KG1 (cell line): ENCODE results near the gene BANP.
"Not testable (repeated sequence)": the region's sequence is repeated elsewhere in the genome, so short reads cannot be mapped to it uniquely, and the experiment has no call there.

ENCODE experiments used
- DNase-seq: peaks from one replicate; lab custom pipeline; 2025; lab: John Stamatoyannopoulos, UW

The BANP gene

GRCh38 chr16:88033003-88033740, 81.9 kb downstream of the BANP start:
- not testable (repeated sequence) for DNase-seq

GRCh38 chr16:88034770-88035169, 83.5 kb downstream of the BANP start:
- DNase-seq: no peak

- DNase-seq: no peak
Observed at GRCh38 chr16:88035292-88035691, 84.1 kb downstream of the BANP start.

GRCh38 chr16:88035884-88036639, 84.8 kb downstream of the BANP start:
- not testable (repeated sequence) for DNase-seq

- not testable (repeated sequence) for DNase-seq
Observed at GRCh38 chr16:88036640-88036996, 85.4 kb downstream of the BANP start.

- not testable (repeated sequence) for DNase-seq
Observed at GRCh38 chr16:88037359-88037758, 86.1 kb downstream of the BANP start.

GRCh38 chr16:88037876-88038525, 86.8 kb downstream of the BANP start:
- not testable (repeated sequence) for DNase-seq

- DNase-seq: not testable (repeated sequence)
Observed at GRCh38 chr16:88038526-88038908, 87.3 kb downstream of the BANP start.

GRCh38 chr16:88039591-88039990, 88.4 kb downstream of the BANP start:
- no peak for DNase-seq

GRCh38 chr16:88040196-88040876, 89.1 kb downstream of the BANP start:
- not testable (repeated sequence) for DNase-seq

- DNase-seq: not testable (repeated sequence)
Observed at GRCh38 chr16:88040877-88041244, 89.6 kb downstream of the BANP start.

GRCh38 chr16:88041506-88041905, 90.3 kb downstream of the BANP start:
- DNase-seq: not testable (repeated sequence)

GRCh38 chr16:88041986-88042562, 90.8 kb downstream of the BANP start:
- DNase-seq: not testable (repeated sequence)

GRCh38 chr16:88043208-88043910, 92.1 kb downstream of the BANP start:
- DNase-seq: not testable (repeated sequence)

GRCh38 chr16:88044121-88044581, 92.9 kb downstream of the BANP start:
- not testable (repeated sequence) for DNase-seq

GRCh38 chr16:88045361-88045760, 94.1 kb downstream of the BANP start:
- not testable (repeated sequence) for DNase-seq

- no peak for DNase-seq
Observed at GRCh38 chr16:88045820-88046303, 94.6 kb downstream of the BANP start.

GRCh38 chr16:88047462-88047861, 96.2 kb downstream of the BANP start:
- DNase-seq: no peak

GRCh38 chr16:88048985-88049384, 97.8 kb downstream of the BANP start:
- no peak for DNase-seq

- no peak for DNase-seq
Observed at GRCh38 chr16:88049561-88050545, 98.6 kb downstream of the BANP start.
